ENCODE measurements around the gene C1orf35. TPM values are rescaled to one million over a fixed set of nuclear protein-coding genes. Genes with fewer than 3 reads are reported as not detected.

The C1orf35 gene
- total and polyA plus RNA-seq, 9 of the 15 experiments (the other 6 are each of a cell fraction or from before 2014, with no cell fraction given), result 3.2 to 48.7 (median 12.5) TPM

GRCh38 chr1:228139406-228139930, 36.3 kb upstream of the C1orf35 start (continued):
- TF ChIP-seq MYC (IDR thresholded peaks at IDR 0.05; ENCODE audit: low read depth, low read length) (no peak), MYC (CRISPR knock-in tag; IDR thresholded peaks at IDR 0.05; ENCODE audit: borderline replicate concordance, low read depth) (no peak), BCLAF1 (IDR thresholded peaks at IDR 0.05; ENCODE audit: borderline replicate concordance in 1 of 2, control insufficient read depth in 1 of 2, low read depth in 2 of 2, low read length in 1 of 2) (no peak), ZNF121 (CRISPR knock-in tag; conservative IDR thresholded peaks at IDR 0.05) (no peak), ZBED1 (IDR thresholded peaks at IDR 0.05) (no peak), ZNF668 (CRISPR knock-in tag; IDR thresholded peaks at IDR 0.05) (no peak)

GRCh38 chr1:228136901-228137300, 33.8 kb upstream of the C1orf35 start:
- H2AFZ ChIP-seq (ENCODE audit: low read depth, low read length), result 0 out of 2 replicates have a peak overlapping the region, but pooled peaks have one; percentile 14
- 8% methylated on average over 1 of the region's 1 CpG for WGBS (ENCODE audit: insufficient coverage, low coverage, missing lambda C conversion rate)
- no TSS peak for BruUV-seq (replicated peaks)
- peaks cover 7% of the 10 kb centered on the region; the same call in 1 of the 3 replicates for H3K36me3 ChIP-seq (ENCODE audit: control insufficient read depth, insufficient read depth, low read length)
- FAIRE-seq (no peak), ATAC-seq (no peak), DNase-seq (ENCODE audit: extremely low read depth in 1 of 4, low spot score in 3 of 4) (no peak)
- no peak overlapping the region for H3K4me3 ChIP-seq
- peaks cover 19 to 33% of the 10 kb centered on the region in 2 experiments; a peak in 4 of 5 replicates for H3K4me1 ChIP-seq (replicated peaks in 1 of 2; ENCODE audit: control insufficient read depth in 2 of 2, insufficient read depth in 2 of 2, low read length in 2 of 2)
- POLR2A ChIA-PET, result interaction anchor here (0.9 to 1.6 kb wide), 2 partner anchors 12 to 37 kb away, joined by 3 to 4 read pairs; no protein-coding TSS in a partner anchor
- peak; percentile 28 for TF ChIP-seq CBFA2T3 (IDR thresholded peaks at IDR 0.05)
- TF ChIP-seq ILF3 (IDR thresholded peaks at IDR 0.05; ENCODE audit: borderline replicate concordance), result no peak
- H3K4me2 ChIP-seq (ENCODE audit: insufficient read depth, low read length), result no peak overlapping the region
- H3K27me3 ChIP-seq (ENCODE audit: control insufficient read depth in 2 of 2, insufficient read depth in 2 of 2, low read length in 2 of 2), result no peaks in the 10 kb centered on the region
- CTCF ChIA-PET (ENCODE audit: low intra/inter-chr PET ratio), result no interaction called here
- H3K9ac ChIP-seq (ENCODE audit: insufficient read depth in 1 of 2, low read depth in 2 of 2, low read length in 2 of 2), result no peak overlapping the region
- peaks cover 18% of the 10 kb centered on the region for H3K79me2 ChIP-seq (ENCODE audit: control insufficient read depth, insufficient read depth, low read length)
- H3K9me1 ChIP-seq (ENCODE audit: control insufficient read depth, insufficient read depth, low read length), result no peaks in the 10 kb centered on the region
- H4K20me1 ChIP-seq (replicated peaks; ENCODE audit: control insufficient read depth, insufficient read depth, low read length), result peaks cover 14% of the 10 kb centered on the region
- in situ Hi-C loops (cut with MboI) (loop anchor here (5.0 kb wide), 1 partner anchor 370 kb away; no protein-coding TSS in a partner anchor), intact Hi-C loops (cut with micrococcal nuclease) (no loop called here)
- no peaks in the 10 kb centered on the region for H3K9me3 ChIP-seq (replicated peaks; ENCODE audit: control insufficient read depth, insufficient read depth, low read depth, low read length)
- H3K27ac ChIP-seq (ENCODE audit: extremely low read depth, low read depth, low read length), result no peak overlapping the region
